HCT116 (cell line): ENCODE data around the gene LDLRAD4. TPM values are rescaled to one million over a fixed set of nuclear protein-coding genes. Genes with fewer than 3 reads are reported as not detected.

Experiments used
- ATAC-seq: fragments of 200-7000 bp; cut with Tn5 transposase; 2 replicates; pipeline ENCODE4 v1.9.1; 2020; ENCODE audit warnings: mild to moderate bottlenecking, moderate library complexity
- BruUV-seq: library from RNA; stranded (reverse); fragments of 400-500 nt; replicated peaks from 2 replicates; lab custom pipeline; 2021; lab: Mats Ljungman, UMichigan
- CTCF ChIA-PET: fragments of 300-600 bp; sonication (Branson Sonifier 250); formaldehyde crosslinking; loops from one replicate; lab custom pipeline; 2021; ENCODE audit warnings: antibody characterized with exemption; lab: Charles Lee
- POLR2A ChIA-PET: fragments of 300-600, 350-600 bp; sonication (Branson Sonifier 250); formaldehyde crosslinking; loops from one replicate; lab custom pipeline; 2021; ENCODE audit warnings: antibody characterized with exemption; lab: Charles Lee
- RAD21 ChIA-PET, 2 experiments: fragments of 300-600 bp; sonication (Branson Sonifier 250); formaldehyde crosslinking; loops; one replicate each; lab custom pipeline; 2023; ENCODE audit warnings: low total read pairs in 2 of 2; ENCODE audit not compliant: uncharacterized antibody in 2 of 2, unreplicated experiment in 2 of 2, low non-redundant PET in 1 of 2; lab: Charles Lee
- DNase-seq: peaks from one replicate; pipeline ENCODE4 v3.0.0-alpha.2; 2010; ENCODE audit warnings: low read depth, low spot score
- H2AFZ ChIP-seq: fragments of 200-600 bp; shearing (Covaris generic), sonication (generic); 2 replicates; pipeline ENCODE4 v1.6.1; 2017; ENCODE audit warnings: low read depth, mixed run types, mixed read lengths, antibody characterized with exemption, low read length; ENCODE audit not compliant: poor library complexity, severe bottlenecking
- H3K27ac ChIP-seq: 2 replicates; pipeline ENCODE4 v1.5.1; 2012; ENCODE audit warnings: low read depth, low read length
- H3K27me3 ChIP-seq: fragments of 200-600 bp; sonication (generic); 2 replicates; pipeline ENCODE4 v1.6.1; 2016; ENCODE audit warnings: mixed run types, low read length, mixed read lengths; ENCODE audit not compliant: insufficient read depth
- H3K36me3 ChIP-seq, 2 experiments: fragments of 200-500 bp in 1 of 2; fragments of 200-600 bp in 1 of 2; sonication (Bioruptor generic) in 1 of 2; sonication (generic) in 1 of 2; 2 replicates each; pipeline versions ENCODE4 v1.5.1 to v1.6.1; 2014 to 2016; ENCODE audit warnings: low read length in 2 of 2, inconsistent platforms in 1 of 2, mixed read lengths in 1 of 2, mixed run types in 1 of 2; ENCODE audit not compliant: insufficient read depth in 2 of 2, control insufficient read depth in 1 of 2
- H3K4me1 ChIP-seq, 2 experiments: fragments of 200-600 bp in 1 of 2; sonication (generic) in 1 of 2; 2 replicates each; pipeline versions ENCODE4 v1.5.1 to v1.6.1; 2012 to 2017; ENCODE audit warnings: low read length in 2 of 2, inconsistent platforms in 1 of 2, mild to moderate bottlenecking in 1 of 2, mixed read lengths in 1 of 2, mixed run types in 1 of 2, moderate library complexity in 1 of 2; ENCODE audit not compliant: insufficient read depth in 2 of 2, control insufficient read depth in 1 of 2
- H3K4me2 ChIP-seq: fragments of 200-600 bp; sonication (generic); 2 replicates; pipeline ENCODE4 v1.6.1; 2017; ENCODE audit warnings: mixed run types, low read length, mixed read lengths
- H3K4me3 ChIP-seq, 2 experiments: fragments of 200-600 bp in 1 of 2; sonication (generic) in 1 of 2; replicated peaks in 1 of 2; 2 replicates each; pipeline ENCODE4 v1.5.1; 2011 to 2016; ENCODE audit warnings: low read length in 2 of 2, control low read depth in 1 of 2, low read depth in 1 of 2, mild to moderate bottlenecking in 1 of 2, mixed read lengths in 1 of 2, mixed run types in 1 of 2
- H3K79me2 ChIP-seq: fragments of 200-600 bp; sonication (generic); 2 replicates; pipeline ENCODE4 v1.6.1; 2017; ENCODE audit warnings: mild to moderate bottlenecking, mixed run types, low read length, moderate library complexity, mixed read lengths; ENCODE audit not compliant: insufficient read depth
- H3K9ac ChIP-seq: fragments of 200-600 bp; sonication (generic); 2 replicates; pipeline ENCODE4 v1.6.1; 2016; ENCODE audit warnings: low read length, mixed read lengths
- H3K9me2 ChIP-seq: fragments of 200-600 bp; sonication (generic), shearing (Covaris generic); 2 replicates; pipeline ENCODE4 v1.6.1; 2017; ENCODE audit warnings: mixed run types, mild to moderate bottlenecking, moderate library complexity; ENCODE audit not compliant: insufficient read depth
- H3K9me3 ChIP-seq, 2 experiments: fragments of 200-500 bp in 1 of 2; fragments of 200-600 bp in 1 of 2; sonication (Bioruptor generic) in 1 of 2; sonication (generic) in 1 of 2; 2 replicates each; pipeline ENCODE4 v1.6.1; 2014 to 2017; ENCODE audit warnings: low read length in 2 of 2, mixed read lengths in 2 of 2, inconsistent platforms in 1 of 2, low read depth in 1 of 2, mild to moderate bottlenecking in 1 of 2, mixed run types in 1 of 2, moderate library complexity in 1 of 2; ENCODE audit not compliant: control insufficient read depth in 1 of 2, insufficient read depth in 1 of 2
- H4K20me1 ChIP-seq: fragments of 200-600 bp; sonication (generic), shearing (Covaris generic); 2 replicates; pipeline ENCODE4 v1.6.1; 2017; ENCODE audit warnings: mixed run types, mild to moderate bottlenecking, moderate library complexity; ENCODE audit not compliant: insufficient read depth
- ATF3 ChIP-seq: IDR thresholded peaks from 2 replicates; pipeline ENCODE4 v1.6.1; 2012
- CTCF ChIP-seq, 3 experiments: fragments of 200-600 bp in 1 of 3; sonication (generic) in 1 of 3; IDR thresholded peaks in 2 of 3; conservative IDR thresholded peaks in 1 of 3; 2 replicates each; pipeline ENCODE4 v1.5.1; 2012 to 2017; ENCODE audit warnings: low read depth in 2 of 3, low read length in 2 of 3, antibody characterized with exemption in 1 of 3, borderline replicate concordance in 1 of 3, control low read depth in 1 of 3, mild to moderate bottlenecking in 1 of 3, mixed read lengths in 1 of 3, mixed run types in 1 of 3, moderate library complexity in 1 of 3; ENCODE audit not compliant: insufficient read depth in 1 of 3
- EGR1 ChIP-seq: IDR thresholded peaks from 2 replicates; pipeline ENCODE4 v1.6.1; 2012; ENCODE audit warnings: low read depth
- ELF1 ChIP-seq: IDR thresholded peaks from 2 replicates; pipeline ENCODE4 v1.6.1; 2012; ENCODE audit warnings: low read depth, borderline replicate concordance
- EZH2 ChIP-seq: fragments of 200-600 bp; sonication (generic); IDR thresholded peaks from 2 replicates; pipeline ENCODE4 v1.6.1; 2017; ENCODE audit warnings: antibody characterized with exemption, mixed run types
- FOSL1 ChIP-seq: IDR thresholded peaks from 2 replicates; pipeline ENCODE4 v1.6.1; 2012; ENCODE audit warnings: low read depth
- POLR2AphosphoS5 ChIP-seq: IDR thresholded peaks from 2 replicates; pipeline ENCODE4 v1.6.1; 2011; ENCODE audit warnings: mild to moderate bottlenecking, low read depth, low read length, moderate library complexity
- RAD21 ChIP-seq: IDR thresholded peaks from 2 replicates; pipeline ENCODE4 v1.6.1; 2012; ENCODE audit warnings: low read depth, mild to moderate bottlenecking
- SIN3A ChIP-seq: IDR thresholded peaks from 2 replicates; pipeline ENCODE4 v1.6.1; 2012; ENCODE audit warnings: low read depth
- SP1 ChIP-seq: IDR thresholded peaks from 2 replicates; pipeline ENCODE4 v1.6.1; 2012; ENCODE audit warnings: low read depth
- TCF7L2 ChIP-seq: IDR thresholded peaks from 2 replicates; pipeline ENCODE4 v1.7.0; 2011; ENCODE audit warnings: borderline replicate concordance, inconsistent platforms; ENCODE audit not compliant: insufficient read depth, insufficient read length; ENCODE audit errors: extremely low read depth
- YY1 ChIP-seq: IDR thresholded peaks from 2 replicates; pipeline ENCODE4 v1.6.1; 2011; ENCODE audit warnings: low read length, low read depth, moderate library complexity, mild to moderate bottlenecking; ENCODE audit not compliant: insufficient replicate concordance; ENCODE audit errors: extremely low read depth
- ZFX ChIP-seq: fragments of 450-650 bp; IDR thresholded peaks from 2 replicates; pipeline ENCODE4 v1.6.1; 2017
- ZNF274 ChIP-seq: fragments of 200-500 bp; sonication (Bioruptor generic); IDR thresholded peaks from 2 replicates; pipeline ENCODE4 v1.6.1; 2014; ENCODE audit warnings: mild to moderate bottlenecking, low read depth, low read length, inconsistent platforms
- intact Hi-C: fragments of 100-400 bp; cut with micrococcal nuclease; formaldehyde crosslinking; loops from 2 replicates; pipeline ENCODE4 v1.10.0; 2022
- total RNA-seq: library from RNA; stranded (reverse); gene quantifications from one replicate; pipeline ENCODE4 v1.2.1, GENCODE V29; 2021; ENCODE audit not compliant: unreplicated experiment

The LDLRAD4 gene
- total RNA-seq, 1 experiment from 2014 or later = 1.2 TPM

GRCh38 chr18:13356032-13356431, 137.5 kb downstream of the LDLRAD4 start:
- Histone ChIP-seq H3K4me2 (no peak overlapping the region), H3K9me3 (no peaks in the 10 kb centered on the region), H3K9me2 (no peaks in the 10 kb centered on the region), H3K4me1 (no peaks in the 10 kb centered on the region), H3K79me2 (no peaks in the 10 kb centered on the region), H3K9ac (no peak overlapping the region), H2AFZ (no peak overlapping the region), H3K4me3 (no peak overlapping the region), H3K27ac (no peak overlapping the region), H3K36me3 (no peaks in the 10 kb centered on the region), H3K27me3 (no peaks in the 10 kb centered on the region), H4K20me1 (no peaks in the 10 kb centered on the region)
- CTCF ChIA-PET = no interaction called here
- POLR2A ChIA-PET = no interaction called here
- DNase-seq = no peak
- ATAC-seq = no peak
- RAD21 ChIA-PET = no interaction called here
- no TSS peak for BruUV-seq
- TF ChIP-seq ATF3 (no peak), EGR1 (no peak), SIN3A (no peak), ZFX (no peak), YY1 (no peak), TCF7L2 (no peak), ZNF274 (no peak), RAD21 (no peak), CTCF (IDR thresholded peaks at IDR 0.05 in 2 of 3, conservative IDR thresholded peaks at IDR 0.05 in 1 of 3; ENCODE audit: borderline replicate concordance in 1 of 3, insufficient read depth in 1 of 3, low read depth in 2 of 3, low read length in 2 of 3) (no peak), FOSL1 (no peak), EZH2 (no peak), SP1 (no peak), POLR2AphosphoS5 (no peak), ELF1 (no peak)
- TF ChIP-seq, all 23 proteins: peak for 0
- intact Hi-C loops = loop anchor here (10.0 kb wide), 1 partner anchor 61 kb away; no protein-coding TSS in a partner anchor
